OCI-LY7 (cell line): ENCODE measurements around the gene CNTRL. TPM values are rescaled to one million over a fixed set of nuclear protein-coding genes. Genes with fewer than 3 reads are reported as not detected.

Source experiments
- BruUV-seq: library from RNA; stranded (reverse); fragments of 400-500 nt; replicated peaks from 2 replicates; lab custom pipeline; 2021; lab: Mats Ljungman, UMichigan
- CTCF ChIA-PET: fragments of 300-600 bp; sonication (Branson Sonifier 250); formaldehyde crosslinking; loops from one replicate; lab custom pipeline; 2022; ENCODE audit warnings: antibody characterized with exemption; ENCODE audit not compliant: unreplicated experiment; lab: Charles Lee
- POLR2A ChIA-PET: fragments of 300-600 bp; sonication (Branson Sonifier 250); formaldehyde crosslinking; loops from one replicate; lab custom pipeline; 2022; ENCODE audit warnings: antibody characterized with exemption; lab: Charles Lee
- DNase-seq: peaks from one replicate; pipeline ENCODE4 v3.0.0-alpha.2; 2015; ENCODE audit warnings: low spot score
- H2AFZ ChIP-seq: fragments of 200-600 bp; sonication (generic), shearing (Covaris generic); 2 replicates; pipeline ENCODE4 v1.6.1; 2014; ENCODE audit warnings: mild to moderate bottlenecking, antibody characterized with exemption, low read length, moderate library complexity
- H3K27ac ChIP-seq: fragments of 200-600 bp; sonication (generic); 2 replicates; pipeline ENCODE4 v1.5.1; 2014; ENCODE audit warnings: mixed run types, low read depth, mild to moderate bottlenecking, moderate library complexity, low read length, inconsistent platforms; ENCODE audit not compliant: poor library complexity, severe bottlenecking
- H3K36me3 ChIP-seq: fragments of 200-600 bp; sonication (generic); 2 replicates; pipeline ENCODE4 v1.6.1; 2014; ENCODE audit warnings: mild to moderate bottlenecking, antibody characterized with exemption, low read length, moderate library complexity, mixed read lengths; ENCODE audit not compliant: insufficient read depth
- H3K4me1 ChIP-seq: fragments of 200-600 bp; sonication (generic); 2 replicates; pipeline ENCODE4 v1.5.1; 2014; ENCODE audit warnings: mild to moderate bottlenecking, low read length; ENCODE audit not compliant: insufficient read depth, poor library complexity, severe bottlenecking
- H3K4me2 ChIP-seq: fragments of 200-600 bp; sonication (generic); 2 replicates; pipeline ENCODE4 v1.6.1; 2014; ENCODE audit warnings: mild to moderate bottlenecking, low read length
- H3K4me3 ChIP-seq: fragments of 200-600 bp; sonication (generic); 2 replicates; pipeline ENCODE4 v1.5.1; 2014; ENCODE audit warnings: mild to moderate bottlenecking, low read depth, low read length; ENCODE audit not compliant: poor library complexity, severe bottlenecking
- H3K79me2 ChIP-seq: fragments of 200-600 bp; sonication (generic); 2 replicates; pipeline ENCODE4 v1.6.1; 2016; ENCODE audit warnings: low read depth, mild to moderate bottlenecking, low read length, moderate library complexity, mixed read lengths; ENCODE audit not compliant: insufficient read depth
- H3K9me2 ChIP-seq: fragments of 200-600 bp; sonication (generic); 2 replicates; pipeline ENCODE4 v1.6.1; 2016; ENCODE audit warnings: mild to moderate bottlenecking, low read length, mixed read lengths; ENCODE audit not compliant: insufficient read depth
- H3K9me3 ChIP-seq: fragments of 200-600 bp; sonication (generic); 2 replicates; pipeline ENCODE4 v1.6.1; 2014; ENCODE audit warnings: mild to moderate bottlenecking, mixed run types, low read length, mixed read lengths
- H4K20me1 ChIP-seq: fragments of 200-600 bp; sonication (generic); 2 replicates; pipeline ENCODE4 v1.6.1; 2014; ENCODE audit warnings: mild to moderate bottlenecking, antibody characterized with exemption, low read length, moderate library complexity, mixed read lengths; ENCODE audit not compliant: insufficient read depth
- EZH2phosphoT487 ChIP-seq: fragments of 200-600 bp; sonication (generic); IDR thresholded peaks from 2 replicates; pipeline ENCODE4 v1.6.1; 2018; ENCODE audit warnings: low read depth, borderline replicate concordance, mild to moderate bottlenecking, mixed run types, antibody characterized with exemption, low read length, moderate library complexity, mixed read lengths
- intact Hi-C: fragments of 100-400 bp; cut with micrococcal nuclease; formaldehyde crosslinking; loops from one replicate; pipeline ENCODE4 v1.10.0; 2022; ENCODE audit not compliant: unreplicated experiment
- total RNA-seq, 2 experiments: library from RNA; depleted of rRNA in 1 of 2; stranded (reverse); fragments of >200 nt in 1 of 2; shearing (Covaris generic) in 1 of 2; gene quantifications; 2 replicates each; pipeline ENCODE4 v1.2.3, GENCODE V29; 2014 to 2022
- TF ChIP-seq, protein P1 (sequence below): fragments of 200-600 bp; sonication (generic); conservative IDR thresholded peaks from 2 replicates; pipeline ENCODE4 v1.5.1; 2014; ENCODE audit warnings: mild to moderate bottlenecking, antibody characterized with exemption, low read length, moderate library complexity, mixed read lengths

Gene CNTRL
- total RNA-seq, 2 experiments from 2014 or later, result 81.4 to 113 TPM

DNA sequence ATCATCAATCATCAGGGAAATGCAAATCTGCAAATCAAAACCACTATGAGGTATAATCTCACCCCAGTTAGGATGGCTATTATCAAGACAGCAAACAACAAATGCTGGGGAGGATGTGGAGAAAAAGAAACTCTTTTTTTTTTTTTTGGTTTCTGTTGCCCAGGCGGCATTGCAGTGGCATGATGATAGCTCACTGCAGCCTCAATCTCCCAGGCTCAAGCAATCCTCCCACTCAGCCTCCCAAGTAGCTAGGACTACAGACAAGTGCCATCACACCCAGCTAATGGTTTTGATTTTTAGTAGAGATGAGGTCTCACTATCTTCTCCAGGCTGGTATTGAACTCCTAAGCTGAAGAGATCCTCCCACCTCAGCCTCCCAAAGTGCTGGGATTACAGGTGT, 5.4 kb upstream of the CNTRL start:
- peaks cover 8% of the 10 kb centered on the region; the same call in 1 of the 2 replicates for H3K79me2 ChIP-seq
- no peaks in the 10 kb centered on the region for H3K9me2 ChIP-seq
- peaks cover 34% of the 10 kb centered on the region for H3K9me3 ChIP-seq
- DNase-seq, result no peak
- TF ChIP-seq EZH2phosphoT487, result no peak
- TF ChIP-seq, protein P1, sequence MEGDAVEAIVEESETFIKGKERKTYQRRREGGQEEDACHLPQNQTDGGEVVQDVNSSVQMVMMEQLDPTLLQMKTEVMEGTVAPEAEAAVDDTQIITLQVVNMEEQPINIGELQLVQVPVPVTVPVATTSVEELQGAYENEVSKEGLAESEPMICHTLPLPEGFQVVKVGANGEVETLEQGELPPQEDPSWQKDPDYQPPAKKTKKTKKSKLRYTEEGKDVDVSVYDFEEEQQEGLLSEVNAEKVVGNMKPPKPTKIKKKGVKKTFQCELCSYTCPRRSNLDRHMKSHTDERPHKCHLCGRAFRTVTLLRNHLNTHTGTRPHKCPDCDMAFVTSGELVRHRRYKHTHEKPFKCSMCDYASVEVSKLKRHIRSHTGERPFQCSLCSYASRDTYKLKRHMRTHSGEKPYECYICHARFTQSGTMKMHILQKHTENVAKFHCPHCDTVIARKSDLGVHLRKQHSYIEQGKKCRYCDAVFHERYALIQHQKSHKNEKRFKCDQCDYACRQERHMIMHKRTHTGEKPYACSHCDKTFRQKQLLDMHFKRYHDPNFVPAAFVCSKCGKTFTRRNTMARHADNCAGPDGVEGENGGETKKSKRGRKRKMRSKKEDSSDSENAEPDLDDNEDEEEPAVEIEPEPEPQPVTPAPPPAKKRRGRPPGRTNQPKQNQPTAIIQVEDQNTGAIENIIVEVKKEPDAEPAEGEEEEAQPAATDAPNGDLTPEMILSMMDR, result no peak
- H3K27ac ChIP-seq, result peak overlapping the region; percentile 51
- intact Hi-C loops, result no loop called here
- H3K4me3 ChIP-seq, result no peak overlapping the region
- peaks cover 62% of the 10 kb centered on the region for H3K4me1 ChIP-seq
- H3K4me2 ChIP-seq, result peak overlapping the region; percentile 29
- peaks cover 32% of the 10 kb centered on the region for H3K36me3 ChIP-seq
- no peaks in the 10 kb centered on the region for H4K20me1 ChIP-seq
- CTCF ChIA-PET, result no interaction called here
- H2AFZ ChIP-seq, result peak overlapping the region; percentile 74; the same call in 1 of the 2 replicates
- BruUV-seq, result no TSS peak
- POLR2A ChIA-PET, result interaction anchor here (0.6 to 0.9 kb wide), 2 partner anchors 9 to 165 kb away, joined by 3 to 8 read pairs; no protein-coding TSS in a partner anchor

DNA sequence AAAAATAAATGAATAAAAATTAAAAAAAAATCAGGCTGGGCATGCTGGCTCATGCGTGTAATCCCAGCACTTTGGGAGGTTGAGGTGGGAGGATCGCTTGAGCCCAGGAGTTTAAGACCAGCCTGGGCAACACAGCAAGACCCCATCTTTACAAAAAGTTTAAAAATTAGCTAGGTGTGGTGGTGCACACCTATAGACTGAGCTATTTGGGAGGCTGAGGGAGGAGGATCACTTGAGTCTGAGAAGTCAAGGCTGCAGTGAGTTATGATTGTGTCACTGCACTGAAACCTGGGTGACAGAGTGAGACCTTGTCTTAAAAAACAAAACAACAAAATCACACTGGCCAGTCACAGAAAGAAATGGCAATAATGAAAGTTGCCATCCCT, 3.4 kb upstream of the CNTRL start:
- CTCF ChIA-PET, result interaction anchor here (0.9 kb wide), 1 partner anchor 11 kb away, joined by 3 read pairs; no protein-coding TSS in a partner anchor
- TSS peak; percentile 43 for BruUV-seq
- peak overlapping the region; percentile 63 for H3K4me3 ChIP-seq
- H3K4me2 ChIP-seq, result peak overlapping the region; percentile 84
- no peak for TF ChIP-seq EZH2phosphoT487
- TF ChIP-seq, protein P1, result no peak
- POLR2A ChIA-PET, result interaction anchor here (0.7 to 2.4 kb wide), 12 partner anchors 11 to 874 kb away, joined by 3 to 10 read pairs (median 3); no protein-coding TSS in a partner anchor
- H2AFZ ChIP-seq, result peak overlapping the region; percentile 56; the same call in 1 of the 2 replicates
- H4K20me1 ChIP-seq, result no peaks in the 10 kb centered on the region; the same call in 1 of the 2 replicates
- H3K9me3 ChIP-seq, result peaks cover 34% of the 10 kb centered on the region
- no peak for DNase-seq
- H3K4me1 ChIP-seq, result peaks cover 56% of the 10 kb centered on the region
- H3K36me3 ChIP-seq, result peaks cover 32% of the 10 kb centered on the region
- peaks cover 24% of the 10 kb centered on the region for H3K79me2 ChIP-seq
- H3K9me2 ChIP-seq, result no peaks in the 10 kb centered on the region
- intact Hi-C loops, result loop anchor here (5.0 to 10.0 kb wide), 3 partner anchors 89 to 873 kb away; no protein-coding TSS in a partner anchor
- peak overlapping the region; percentile 99 for H3K27ac ChIP-seq

DNA sequence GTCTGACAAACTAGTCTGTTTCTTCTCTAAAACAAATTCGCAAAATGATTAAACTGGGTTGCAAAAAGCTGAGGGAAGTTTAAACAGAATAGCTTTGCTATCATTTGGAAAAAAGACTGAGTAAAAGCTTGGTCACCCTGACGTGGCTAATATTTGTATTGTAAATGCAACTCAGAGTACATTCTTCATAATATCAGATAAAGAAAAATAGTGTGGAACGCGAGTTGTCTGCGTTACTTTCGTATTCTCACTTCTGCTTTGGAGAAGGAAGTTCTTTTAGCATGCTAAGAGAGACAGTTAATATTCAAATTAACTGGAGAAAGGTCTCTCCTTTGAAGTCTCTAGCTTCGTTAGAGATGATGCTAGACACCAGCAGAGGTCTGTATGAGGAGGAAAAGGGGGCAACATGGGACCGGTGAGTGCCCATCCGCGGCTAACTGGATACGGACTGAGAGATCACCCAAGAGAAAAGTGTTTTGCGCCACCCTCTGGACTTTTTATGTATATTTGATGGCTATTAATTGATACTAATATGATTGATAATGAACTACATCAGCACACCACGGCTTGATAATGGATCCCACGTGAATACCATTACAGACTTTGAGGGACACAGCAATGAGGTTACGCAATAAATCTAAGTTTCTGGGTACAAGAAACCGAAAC, 2.9 kb upstream of the CNTRL start:
- H3K4me1 ChIP-seq, result peaks cover 61% of the 10 kb centered on the region
- peak overlapping the region; percentile 63 for H3K4me3 ChIP-seq
- H3K27ac ChIP-seq, result peak overlapping the region; percentile 99
- peak; percentile 95 for DNase-seq
- no peaks in the 10 kb centered on the region; the same call in 1 of the 2 replicates for H4K20me1 ChIP-seq
- no TSS peak for BruUV-seq
- intact Hi-C loops, result loop anchor here (1.0 to 10.0 kb wide), 7 partner anchors 10 to 873 kb away; partner anchors contain the start of genes PHF19 and RAB14
- peak overlapping the region; percentile 56; the same call in 1 of the 2 replicates for H2AFZ ChIP-seq
- H3K4me2 ChIP-seq, result peak overlapping the region; percentile 84
- peaks cover 29% of the 10 kb centered on the region for H3K79me2 ChIP-seq
- no peaks in the 10 kb centered on the region for H3K9me2 ChIP-seq
- TF ChIP-seq EZH2phosphoT487, result no peak
- TF ChIP-seq, protein P1, result peak; percentile 72
- POLR2A ChIA-PET, result interaction anchor here (0.6 to 2.4 kb wide), 15 partner anchors 11 to 873 kb away, joined by 3 to 10 read pairs (median 3); no protein-coding TSS in a partner anchor
- peaks cover 35% of the 10 kb centered on the region for H3K36me3 ChIP-seq
- CTCF ChIA-PET, result interaction anchor here (0.9 kb wide), 1 partner anchor 11 kb away, joined by 3 read pairs; no protein-coding TSS in a partner anchor
- peaks cover 34% of the 10 kb centered on the region for H3K9me3 ChIP-seq
